GM12878 (cell line): ENCODE measurements around the gene RAD23B. TPM values are rescaled to one million over a fixed set of nuclear protein-coding genes. Genes with fewer than 3 reads are reported as not detected.

Experiments used
- ATAC-seq: fragments of 200-7000 bp; cut with Tn5 transposase; 3 replicates; pipeline ENCODE4 v1.9.1; 2020; ENCODE audit warnings: mild to moderate bottlenecking, moderate library complexity
- BruUV-seq: library from RNA; stranded (reverse); fragments of 400-500 nt; replicated peaks from 2 replicates; lab custom pipeline; 2021; lab: Mats Ljungman, UMichigan
- CTCF ChIA-PET: fragments of 300-600 bp; sonication (Branson Sonifier 250); formaldehyde crosslinking; extraction: SDS; loops from one replicate; lab custom pipeline; 2021; ENCODE audit warnings: inconsistent platforms; lab: Yijun Ruan, JAX
- POLR2A ChIA-PET: fragments of 350-600 bp; formaldehyde crosslinking; extraction: SDS; loops from one replicate; lab custom pipeline; 2021; ENCODE audit warnings: inconsistent platforms; lab: Charles Lee
- RAD21 ChIA-PET: fragments of 300-600 bp; sonication (Branson Sonifier 250); formaldehyde crosslinking; loops from one replicate; lab custom pipeline; 2023; ENCODE audit warnings: antibody characterized with exemption; ENCODE audit not compliant: unreplicated experiment; lab: Charles Lee
- SMC1A ChIA-PET: fragments of 300-600 bp; sonication (Branson Sonifier 250); formaldehyde crosslinking; loops from one replicate; lab custom pipeline; 2023; ENCODE audit not compliant: unreplicated experiment, uncharacterized antibody; lab: Charles Lee
- DNase-seq: peaks from one replicate; pipeline ENCODE4 v3.0.0-alpha.2; 2011; ENCODE audit warnings: low read depth, low spot score
- FAIRE-seq: peaks from 3 replicates; lab custom pipeline; 2011; peaks lifted over from hg19 to GRCh38; lab: Jason Lieb, UNC
- H2AFZ ChIP-seq: 2 replicates; pipeline ENCODE4 v1.6.0; 2011; ENCODE audit warnings: low read depth, low read length, control low read depth; ENCODE audit not compliant: control insufficient read depth
- H3K27ac ChIP-seq: 2 replicates; pipeline ENCODE4 v1.5.1; 2011; ENCODE audit warnings: control low read depth; ENCODE audit not compliant: control insufficient read depth, insufficient read depth
- H3K27me3 ChIP-seq, 2 experiments: replicated peaks in 1 of 2; 2 replicates each; pipeline versions ENCODE4 v1.6.0 to v1.6.1; 2011; ENCODE audit warnings: low read length in 1 of 2; ENCODE audit not compliant: control insufficient read depth in 2 of 2, insufficient read depth in 2 of 2
- H3K36me3 ChIP-seq, 2 experiments: 2 replicates each; pipeline ENCODE4 v1.5.1; 2011; ENCODE audit warnings: low read length in 1 of 2; ENCODE audit not compliant: control insufficient read depth in 2 of 2, insufficient read depth in 2 of 2
- H3K4me1 ChIP-seq: 2 replicates; pipeline ENCODE4 v1.6.1; 2011; ENCODE audit warnings: mild to moderate bottlenecking, low read length, moderate library complexity, mixed read lengths; ENCODE audit not compliant: control insufficient read depth, insufficient read depth
- H3K4me2 ChIP-seq: 2 replicates; pipeline ENCODE4 v1.6.0; 2011; ENCODE audit warnings: control low read depth; ENCODE audit not compliant: control insufficient read depth, insufficient read depth
- H3K4me3 ChIP-seq: fragments of 200-600 bp; sonication (generic); 2 replicates; pipeline ENCODE4 v1.5.1; 2016
- H3K79me2 ChIP-seq: 2 replicates; pipeline ENCODE4 v1.6.0; 2011; ENCODE audit warnings: low read length; ENCODE audit not compliant: control insufficient read depth, insufficient read depth
- H3K9ac ChIP-seq: 2 replicates; pipeline ENCODE4 v1.8.0; 2011; ENCODE audit warnings: low read length, control low read depth, mixed read lengths; ENCODE audit not compliant: control insufficient read depth, insufficient read depth
- H3K9me3 ChIP-seq: replicated peaks from 3 replicates; pipeline ENCODE4 v1.5.1; 2011; ENCODE audit warnings: mild to moderate bottlenecking, low read length; ENCODE audit not compliant: control insufficient read depth, insufficient read depth
- H4K20me1 ChIP-seq: 2 replicates; pipeline ENCODE4 v1.6.0; 2011; ENCODE audit not compliant: control insufficient read depth, insufficient read depth
- CBX5 ChIP-seq: sonication (generic); IDR thresholded peaks from 2 replicates; pipeline ENCODE4 v1.6.1; 2016; ENCODE audit warnings: low read depth, moderate library complexity, mild to moderate bottlenecking, inconsistent platforms
- CEBPB ChIP-seq, 2 experiments: fragments of 150-350 bp in 1 of 2; IDR thresholded peaks; 2 replicates each; pipeline ENCODE4 v1.6.1; 2012 to 2014; ENCODE audit warnings: low read depth in 2 of 2, low read length in 2 of 2, borderline replicate concordance in 1 of 2, inconsistent platforms in 1 of 2
- CHD2 ChIP-seq: IDR thresholded peaks from 2 replicates; pipeline ENCODE4 v1.6.1; 2011; ENCODE audit warnings: low read depth, low read length, improper control_type of control experiment, borderline replicate concordance
- EZH2 ChIP-seq: IDR thresholded peaks from 2 replicates; pipeline ENCODE4 v1.6.1; 2012; ENCODE audit warnings: low read depth, mild to moderate bottlenecking, control low read depth, inconsistent platforms, low read length, borderline replicate concordance; ENCODE audit not compliant: control insufficient read depth
- HDGF ChIP-seq: fragments of 450-650 bp; IDR thresholded peaks from 2 replicates; pipeline ENCODE4 v1.6.1; 2016; ENCODE audit warnings: antibody characterized with exemption
- MTA2 ChIP-seq: fragments of 450-650 bp; IDR thresholded peaks from 2 replicates; pipeline ENCODE4 v1.6.1; 2016; ENCODE audit warnings: low read depth, mild to moderate bottlenecking, moderate library complexity
- MYC ChIP-seq: IDR thresholded peaks from 2 replicates; pipeline ENCODE4 v1.6.1; 2011; ENCODE audit warnings: mild to moderate bottlenecking, low read length, moderate library complexity, inconsistent platforms; ENCODE audit not compliant: insufficient read depth, insufficient replicate concordance, insufficient read length, severe bottlenecking
- NR2F1 ChIP-seq: fragments of 450-650 bp; conservative IDR thresholded peaks from 2 replicates; pipeline ENCODE4 v1.6.1; 2017; ENCODE audit warnings: mild to moderate bottlenecking
- PML ChIP-seq: IDR thresholded peaks from 2 replicates; pipeline ENCODE4 v1.6.1; 2012; ENCODE audit warnings: low read length, inconsistent platforms
- RCOR1 ChIP-seq: conservative IDR thresholded peaks from 2 replicates; pipeline ENCODE4 v1.6.1; 2012; ENCODE audit warnings: low read depth, low read length, improper control_type of control experiment
- REST ChIP-seq: IDR thresholded peaks from 2 replicates; pipeline ENCODE4 v1.6.1; 2012; ENCODE audit warnings: mild to moderate bottlenecking, low read depth, low read length
- RUNX3 ChIP-seq: IDR thresholded peaks from 2 replicates; pipeline ENCODE4 v1.6.1; 2012; ENCODE audit warnings: low read length, inconsistent platforms
- USF2 ChIP-seq: IDR thresholded peaks from 2 replicates; pipeline ENCODE4 v1.6.1; 2011; ENCODE audit warnings: low read depth, low read length, improper control_type of control experiment, borderline replicate concordance
- ZNF207 ChIP-seq: fragments of 450-650 bp; IDR thresholded peaks from 2 replicates; pipeline ENCODE4 v1.6.1; 2014; ENCODE audit warnings: antibody characterized with exemption, mild to moderate bottlenecking, borderline replicate concordance
- WGBS: methylation state at CpG from one replicate; pipeline ENCODE4 v1.1.6; 2016; ENCODE audit warnings: low lambda C conversion rate; ENCODE audit not compliant: insufficient replicate concordance, insufficient coverage; ENCODE audit errors: missing lambda C conversion rate; 5-methylcytosine and 5-hydroxymethylcytosine counted together
- in situ Hi-C: fragments of 300-500 bp; cut with MboI; formaldehyde crosslinking; loops from 9 replicates; pipeline ENCODE4 v1.14.3; 2018; ENCODE audit warnings: mixed read lengths
- intact Hi-C: fragments of 100-400 bp; cut with micrococcal nuclease; formaldehyde crosslinking; loops from one replicate; pipeline ENCODE4 v1.14.2; 2022; ENCODE audit not compliant: unreplicated experiment
- polyA plus RNA-seq, 11 experiments: library from polyadenylated mRNA; depleted of rRNA in 4 of 11; unstranded in 6 of 11; stranded (reverse) in 5 of 11; fragments of >200 nt; fragmentation: Nextera tagmentation in 4 of 11; fragmentation: Illumina TruSeq in 1 of 11; extraction: Ambion mirVana in 4 of 11; extraction: Trizol in 1 of 11; gene quantifications; 1 replicate in 1 of 11; 2 replicates in 10 of 11; pipeline versions ENCODE4 v1.2.1 to v1.2.3, GENCODE V29; 2011 to 2016; ENCODE audit warnings: inconsistent platforms in 2 of 11, missing spikeins in 2 of 11, low read depth in 1 of 11
- total RNA-seq, 4 experiments: library from RNA; depleted of rRNA in 3 of 4; stranded (reverse); fragments of >200 nt in 3 of 4; fragmentation: Illumina TruSeq in 1 of 4; extraction: Trizol in 1 of 4; gene quantifications; 2 replicates each; pipeline versions ENCODE4 v1.2.1 to v1.2.3, GENCODE V29; 2013 to 2021

Gene RAD23B
- total and polyA plus RNA-seq, 10 of the 15 experiments (the other 5 are each of a cell fraction or from before 2014, with no cell fraction given) = 10.3 to 256 (median 54.6) TPM

- Histone ChIP-seq H4K20me1 (no peaks in the 10 kb centered on the region), H3K4me3 (no peak overlapping the region), H3K4me1 (no peaks in the 10 kb centered on the region), H3K79me2 (no peaks in the 10 kb centered on the region), H2AFZ (no peak overlapping the region), H3K27me3 (no peaks in the 10 kb centered on the region), H3K9me3 (no peaks in the 10 kb centered on the region), H3K4me2 (no peak overlapping the region), H3K36me3 (no peaks in the 10 kb centered on the region), H3K27ac (no peak overlapping the region), H3K9ac (no peak overlapping the region)
- 44% methylated on average over 2 of the region's 2 CpGs for WGBS
- in situ Hi-C loops = no loop called here
- CTCF ChIA-PET = no interaction called here
- FAIRE-seq = no peak
- ATAC-seq = no peak
- BruUV-seq = no TSS peak
- RAD21 ChIA-PET = no interaction called here
- DNase-seq = no peak
- POLR2A ChIA-PET = no interaction called here
- SMC1A ChIA-PET = no interaction called here
- intact Hi-C loops = no loop called here
- TF ChIP-seq RUNX3 (no peak), NR2F1 (no peak), MTA2 (no peak), ZNF207 (no peak), CBX5 (no peak), CHD2 (no peak), RCOR1 (no peak), HDGF (no peak)
Measured at GRCh38 chr9:107373809-107374208, 90.7 kb downstream of the RAD23B start.

GRCh38 chr9:107375001-107375400 lies 91.9 kb downstream of the RAD23B start:
- H3K9me3 ChIP-seq = no peaks in the 10 kb centered on the region
- TF ChIP-seq USF2 (no peak), MYC (no peak), EZH2 (no peak), CHD2 (no peak), PML (no peak), CEBPB (IDR thresholded peaks at IDR 0.05; ENCODE audit: borderline replicate concordance in 1 of 2, low read depth in 2 of 2, low read length in 2 of 2) (no peak), REST (no peak)
- no peaks in the 10 kb centered on the region for H4K20me1 ChIP-seq
- H3K9ac ChIP-seq = no peak overlapping the region
- no peaks in the 10 kb centered on the region for H3K4me1 ChIP-seq
- ATAC-seq = no peak
- RAD21 ChIA-PET = no interaction called here
- H3K4me3 ChIP-seq = no peak overlapping the region
- in situ Hi-C loops (no loop called here), intact Hi-C loops (no loop called here)
- 2% methylated on average over 3 of the region's 3 CpGs for WGBS
- H3K4me2 ChIP-seq = no peak overlapping the region
- H3K27me3 ChIP-seq = no peaks in the 10 kb centered on the region
- FAIRE-seq = no peak
- H2AFZ ChIP-seq = no peak overlapping the region
- POLR2A ChIA-PET = no interaction called here
- no peaks in the 10 kb centered on the region for H3K36me3 ChIP-seq
- SMC1A ChIA-PET = no interaction called here
- DNase-seq = no peak
- no TSS peak for BruUV-seq
- no peaks in the 10 kb centered on the region for H3K79me2 ChIP-seq
- CTCF ChIA-PET = no interaction called here
- H3K27ac ChIP-seq = no peak overlapping the region
